HEK293 (cell line): ENCODE measurements around the gene FOXN1.

Source experiments
- CTCF ChIP-seq: fragments of 450-650 bp; formaldehyde crosslinking; IDR thresholded peaks from 2 replicates; pipeline ENCODE4 v1.5.1; 2016; ENCODE audit warnings: missing biosample characterization, missing genetic modification characterization
- TCF7L2 ChIP-seq: IDR thresholded peaks from 2 replicates; pipeline ENCODE4 v1.6.1; 2011; ENCODE audit warnings: low read depth, mild to moderate bottlenecking, inconsistent platforms, low read length, moderate library complexity, borderline replicate concordance
- ZBTB8A ChIP-seq: fragments of 450-650 bp; formaldehyde crosslinking; IDR thresholded peaks from 2 replicates; pipeline ENCODE4 v1.5.1; 2016; ENCODE audit warnings: missing biosample characterization, missing genetic modification characterization
- ZNF274 ChIP-seq, 2 experiments: fragments of 200-500 bp in 1 of 2; fragments of 450-650 bp in 1 of 2; sonication (Bioruptor generic) in 1 of 2; formaldehyde crosslinking in 1 of 2; IDR thresholded peaks; 2 replicates each; pipeline versions ENCODE4 v1.5.1 to v1.6.1; 2014 to 2016; ENCODE audit warnings: borderline replicate concordance in 1 of 2, inconsistent platforms in 1 of 2, low read length in 1 of 2, missing biosample characterization in 1 of 2, missing genetic modification characterization in 1 of 2
- ZNF391 ChIP-seq: fragments of 450-650 bp; formaldehyde crosslinking; IDR thresholded peaks from 2 replicates; pipeline ENCODE4 v1.5.1; 2016; ENCODE audit warnings: low read depth, missing biosample characterization, missing genetic modification characterization, borderline replicate concordance
- ZNF518A ChIP-seq: fragments of 450-650 bp; formaldehyde crosslinking; conservative IDR thresholded peaks from 2 replicates; pipeline ENCODE4 v1.5.1; 2016; ENCODE audit warnings: low read depth, missing biosample characterization, missing genetic modification characterization
- ZNF561 ChIP-seq: fragments of 450-650 bp; IDR thresholded peaks from 2 replicates; pipeline ENCODE4 v1.5.1; 2018; ENCODE audit warnings: missing biosample characterization, missing genetic modification characterization, borderline replicate concordance
- TF ChIP-seq, protein P1 (sequence below): sonication (generic); formaldehyde crosslinking; IDR thresholded peaks from 2 replicates; pipeline ENCODE4 v1.8.1; 2022; ENCODE audit warnings: mild to moderate bottlenecking, moderate library complexity, missing genetic modification reagents
- TF ChIP-seq, protein P2 (sequence below): fragments of 450-650 bp; formaldehyde crosslinking; IDR thresholded peaks from 2 replicates; pipeline ENCODE4 v1.5.1; 2016; ENCODE audit warnings: missing biosample characterization, missing genetic modification characterization

GRCh38 chr17:28508211-28508724, 2.1 kb downstream of the FOXN1 start:
- TF ChIP-seq ZBTB8A (tag by site-specific recombination) (no peak), ZNF274 (IDR thresholded peaks at IDR 0.05; ENCODE audit: low read length) (no peak), ZNF274 (tag by site-specific recombination; IDR thresholded peaks at IDR 0.05; ENCODE audit: borderline replicate concordance) (no peak), ZNF518A (tag by site-specific recombination) (no peak), TCF7L2 (no peak), ZNF391 (tag by site-specific recombination) (no peak), ZNF561 (tag by site-specific recombination) (no peak), CTCF (tag by site-specific recombination) (no peak)
- TF ChIP-seq, protein P1, sequence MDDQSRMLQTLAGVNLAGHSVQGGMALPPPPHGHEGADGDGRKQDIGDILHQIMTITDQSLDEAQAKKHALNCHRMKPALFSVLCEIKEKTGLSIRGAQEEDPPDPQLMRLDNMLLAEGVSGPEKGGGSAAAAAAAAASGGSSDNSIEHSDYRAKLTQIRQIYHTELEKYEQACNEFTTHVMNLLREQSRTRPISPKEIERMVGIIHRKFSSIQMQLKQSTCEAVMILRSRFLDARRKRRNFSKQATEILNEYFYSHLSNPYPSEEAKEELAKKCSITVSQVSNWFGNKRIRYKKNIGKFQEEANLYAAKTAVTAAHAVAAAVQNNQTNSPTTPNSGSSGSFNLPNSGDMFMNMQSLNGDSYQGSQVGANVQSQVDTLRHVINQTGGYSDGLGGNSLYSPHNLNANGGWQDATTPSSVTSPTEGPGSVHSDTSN (CRISPR knock-in tag), result no peak
- TF ChIP-seq, protein P2, sequence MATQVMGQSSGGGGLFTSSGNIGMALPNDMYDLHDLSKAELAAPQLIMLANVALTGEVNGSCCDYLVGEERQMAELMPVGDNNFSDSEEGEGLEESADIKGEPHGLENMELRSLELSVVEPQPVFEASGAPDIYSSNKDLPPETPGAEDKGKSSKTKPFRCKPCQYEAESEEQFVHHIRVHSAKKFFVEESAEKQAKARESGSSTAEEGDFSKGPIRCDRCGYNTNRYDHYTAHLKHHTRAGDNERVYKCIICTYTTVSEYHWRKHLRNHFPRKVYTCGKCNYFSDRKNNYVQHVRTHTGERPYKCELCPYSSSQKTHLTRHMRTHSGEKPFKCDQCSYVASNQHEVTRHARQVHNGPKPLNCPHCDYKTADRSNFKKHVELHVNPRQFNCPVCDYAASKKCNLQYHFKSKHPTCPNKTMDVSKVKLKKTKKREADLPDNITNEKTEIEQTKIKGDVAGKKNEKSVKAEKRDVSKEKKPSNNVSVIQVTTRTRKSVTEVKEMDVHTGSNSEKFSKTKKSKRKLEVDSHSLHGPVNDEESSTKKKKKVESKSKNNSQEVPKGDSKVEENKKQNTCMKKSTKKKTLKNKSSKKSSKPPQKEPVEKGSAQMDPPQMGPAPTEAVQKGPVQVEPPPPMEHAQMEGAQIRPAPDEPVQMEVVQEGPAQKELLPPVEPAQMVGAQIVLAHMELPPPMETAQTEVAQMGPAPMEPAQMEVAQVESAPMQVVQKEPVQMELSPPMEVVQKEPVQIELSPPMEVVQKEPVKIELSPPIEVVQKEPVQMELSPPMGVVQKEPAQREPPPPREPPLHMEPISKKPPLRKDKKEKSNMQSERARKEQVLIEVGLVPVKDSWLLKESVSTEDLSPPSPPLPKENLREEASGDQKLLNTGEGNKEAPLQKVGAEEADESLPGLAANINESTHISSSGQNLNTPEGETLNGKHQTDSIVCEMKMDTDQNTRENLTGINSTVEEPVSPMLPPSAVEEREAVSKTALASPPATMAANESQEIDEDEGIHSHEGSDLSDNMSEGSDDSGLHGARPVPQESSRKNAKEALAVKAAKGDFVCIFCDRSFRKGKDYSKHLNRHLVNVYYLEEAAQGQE (tag by site-specific recombination), result no peak
